PC-3 (cell line): ENCODE measurements around the gene FAM3B. TPM values are rescaled to one million over a fixed set of nuclear protein-coding genes. Genes with fewer than 3 reads are reported as not detected.

ENCODE experiments used
- ATAC-seq: fragments of 200-7000 bp; cut with Tn5 transposase; 2 replicates; pipeline ENCODE4 v1.9.1; 2020; ENCODE audit warnings: mild to moderate bottlenecking, moderate library complexity
- BruUV-seq: library from RNA; stranded (reverse); fragments of 400-500 nt; replicated peaks from 2 replicates; lab custom pipeline; 2021; lab: Mats Ljungman, UMichigan
- CTCF ChIA-PET: fragments of 300-600 bp; sonication (Branson Sonifier 250); formaldehyde crosslinking; loops from one replicate; lab custom pipeline; 2022; ENCODE audit warnings: antibody characterized with exemption; lab: Charles Lee
- POLR2A ChIA-PET: fragments of 300-600 bp; sonication (Branson Sonifier 250); formaldehyde crosslinking; loops from one replicate; lab custom pipeline; 2022; ENCODE audit warnings: antibody characterized with exemption; ENCODE audit not compliant: unreplicated experiment; lab: Charles Lee
- DNase-seq: peaks from one replicate; pipeline ENCODE4 v3.0.0-alpha.2; 2015
- H2AFZ ChIP-seq: fragments of 300-600 bp; sonication (generic); 2 replicates; pipeline ENCODE4 v1.6.0; 2016; ENCODE audit warnings: antibody characterized with exemption, low read length
- H3F3A ChIP-seq: fragments of 300-600 bp; sonication (generic); one replicate; pipeline ENCODE4 v1.6.0; 2017; ENCODE audit warnings: antibody characterized with exemption, low read length, control low read depth, mild to moderate bottlenecking; ENCODE audit not compliant: unreplicated experiment
- H3K27ac ChIP-seq: fragments of 300-600 bp; sonication (generic); 2 replicates; pipeline ENCODE4 v1.5.1; 2016; ENCODE audit warnings: mild to moderate bottlenecking, low read length
- H3K27me3 ChIP-seq: fragments of 300-600 bp; sonication (generic); 2 replicates; pipeline ENCODE4 v1.6.1; 2016; ENCODE audit warnings: low read length, mixed read lengths
- H3K36me3 ChIP-seq: fragments of 300-600 bp; sonication (generic); 2 replicates; pipeline ENCODE4 v1.6.1; 2016; ENCODE audit warnings: low read depth, mixed run types, low read length, mixed read lengths
- H3K4me1 ChIP-seq: fragments of 300-600 bp; sonication (generic); 2 replicates; pipeline ENCODE4 v1.5.1; 2016; ENCODE audit warnings: low read length; ENCODE audit not compliant: insufficient read depth
- H3K4me2 ChIP-seq: fragments of 300-600 bp; sonication (generic); 2 replicates; pipeline ENCODE4 v1.6.0; 2016; ENCODE audit warnings: low read length
- H3K4me3 ChIP-seq: fragments of 300-600 bp; sonication (generic); 2 replicates; pipeline ENCODE4 v1.5.1; 2016; ENCODE audit warnings: mild to moderate bottlenecking, low read length, mixed read lengths
- H3K79me2 ChIP-seq: fragments of 300-600 bp; sonication (generic); 2 replicates; pipeline ENCODE4 v1.6.1; 2017; ENCODE audit warnings: low read length, mixed read lengths
- H3K9ac ChIP-seq: fragments of 300-600 bp; sonication (generic); 2 replicates; pipeline ENCODE4 v1.6.0; 2016; ENCODE audit warnings: mild to moderate bottlenecking, low read length
- H3K9me2 ChIP-seq: fragments of 300-600 bp; sonication (generic); replicated peaks from 2 replicates; pipeline ENCODE4 v1.6.1; 2016; ENCODE audit warnings: mixed run types, low read length, mixed read lengths
- H3K9me3 ChIP-seq: fragments of 300-600 bp; sonication (generic); 2 replicates; pipeline ENCODE4 v1.6.1; 2016; ENCODE audit warnings: low read length, mixed read lengths
- H4K20me1 ChIP-seq: fragments of 300-600 bp; sonication (generic); 2 replicates; pipeline ENCODE4 v1.6.1; 2016; ENCODE audit warnings: low read length, mixed read lengths
- CTCF ChIP-seq: fragments of 300-600 bp; sonication (generic); conservative IDR thresholded peaks from 2 replicates; pipeline ENCODE4 v1.5.1; 2017; ENCODE audit warnings: antibody characterized with exemption, low read depth, mild to moderate bottlenecking, low read length
- EZH2 ChIP-seq: fragments of 300-600 bp; sonication (generic); IDR thresholded peaks from one replicate; pipeline ENCODE4 v1.6.1; 2017; ENCODE audit warnings: antibody characterized with exemption, mild to moderate bottlenecking, low read length; ENCODE audit not compliant: unreplicated experiment
- EZH2phosphoT487 ChIP-seq: fragments of 300-600 bp; sonication (generic); IDR thresholded peaks from 2 replicates; pipeline ENCODE4 v1.6.1; 2018; ENCODE audit warnings: mild to moderate bottlenecking, antibody characterized with exemption, low read length, borderline replicate concordance
- intact Hi-C: fragments of 100-400 bp; cut with micrococcal nuclease; formaldehyde crosslinking; loops from 2 replicates; pipeline ENCODE4 v1.9.0; 2023
- total RNA-seq: library from RNA; depleted of rRNA; stranded (reverse); fragments of >200 nt; gene quantifications from 2 replicates; pipeline ENCODE4 v1.2.3, GENCODE V29; 2014

Gene FAM3B
- total RNA-seq, 1 experiment from 2014 or later, result not detected

GRCh38 chr21:41345356-41345755 is 28.8 kb downstream of the FAM3B start:
- H3K4me1 ChIP-seq, result peaks cover 18% of the 10 kb centered on the region
- POLR2A ChIA-PET, result no interaction called here
- H3K9me3 ChIP-seq, result 0 out of 2 replicates have a peak, but pooled peaks cover 4% of the 10 kb centered on the region
- DNase-seq (no peak), ATAC-seq (no peak)
- H3F3A ChIP-seq, result no peaks in the 10 kb centered on the region
- no TSS peak for BruUV-seq
- CTCF ChIA-PET, result no interaction called here
- H4K20me1 ChIP-seq, result no peaks in the 10 kb centered on the region
- peaks cover 29% of the 10 kb centered on the region; the same call in 1 of the 2 replicates for H3K27me3 ChIP-seq
- no peaks in the 10 kb centered on the region for H3K36me3 ChIP-seq
- H3K9me2 ChIP-seq, result no peaks in the 10 kb centered on the region
- peak overlapping the region; percentile 84 for H3K4me2 ChIP-seq
- H3K79me2 ChIP-seq, result no peaks in the 10 kb centered on the region
- H3K9ac ChIP-seq, result no peak overlapping the region
- no peak overlapping the region for H3K4me3 ChIP-seq
- H3K27ac ChIP-seq, result no peak overlapping the region
- intact Hi-C loops, result loop anchor here (5.0 kb wide), 1 partner anchor 63 kb away; no protein-coding TSS in a partner anchor
- H2AFZ ChIP-seq, result no peak overlapping the region
- TF ChIP-seq CTCF (no peak), EZH2 (no peak), EZH2phosphoT487 (no peak)

GRCh38 chr21:41345934-41346685 is 29.5 kb downstream of the FAM3B start:
- ATAC-seq, result peak; percentile 97
- CTCF ChIA-PET, result no interaction called here
- intact Hi-C loops, result loop anchor here (5.0 kb wide), 1 partner anchor 64 kb away; no protein-coding TSS in a partner anchor

More at GRCh38 chr21:41345934-41346685, 29.5 kb downstream of the FAM3B start:
- H3K27ac ChIP-seq, result peak overlapping the region; percentile 38; the same call in 1 of the 2 replicates
- POLR2A ChIA-PET, result no interaction called here
- peaks cover 29% of the 10 kb centered on the region; the same call in 1 of the 2 replicates for H3K27me3 ChIP-seq
- peak overlapping the region; percentile 48 for H3K4me3 ChIP-seq
- no peaks in the 10 kb centered on the region for H3K79me2 ChIP-seq
- DNase-seq, result peak; percentile 91
- H3K9me2 ChIP-seq, result no peaks in the 10 kb centered on the region
- no peaks in the 10 kb centered on the region; the same call in 1 of the 2 replicates for H4K20me1 ChIP-seq
- no peaks in the 10 kb centered on the region for H3K36me3 ChIP-seq
- no peak overlapping the region for H3K9ac ChIP-seq
- peak overlapping the region; percentile 84 for H3K4me2 ChIP-seq
- no peaks in the 10 kb centered on the region for H3F3A ChIP-seq
- 0 out of 2 replicates have a peak, but pooled peaks cover 4% of the 10 kb centered on the region for H3K9me3 ChIP-seq
- no TSS peak for BruUV-seq
- 0 out of 2 replicates have a peak overlapping the region, but pooled peaks have one; percentile 45 for H2AFZ ChIP-seq
- TF ChIP-seq EZH2phosphoT487 (no peak), EZH2 (no peak), CTCF (no peak)
- peaks cover 18% of the 10 kb centered on the region for H3K4me1 ChIP-seq
